H1 (cell line): ENCODE data around the gene RNASE2.
"Not testable (repeated sequence)": the region's sequence is repeated elsewhere in the genome, so short reads cannot be mapped to it uniquely, and the experiment has no call there.

ENCODE experiments used
- EZH2 ChIP-seq: fragments of 200-600 bp; sonication (generic); IDR thresholded peaks from 2 replicates; pipeline ENCODE4 v1.7.1; 2012; ENCODE audit warnings: low read depth, mild to moderate bottlenecking, moderate library complexity, low read length, inconsistent platforms; ENCODE audit not compliant: severe bottlenecking
- JUND ChIP-seq: IDR thresholded peaks from 2 replicates; pipeline ENCODE4 v1.6.1; 2011; ENCODE audit warnings: mild to moderate bottlenecking, improper control_type of control experiment, low read length
- POLR2A ChIP-seq, 2 experiments: IDR thresholded peaks; 1 replicate in 1 of 2; 2 replicates in 1 of 2; pipeline ENCODE4 v1.6.1; 2011; ENCODE audit warnings: low read depth in 2 of 2, low read length in 2 of 2, mild to moderate bottlenecking in 2 of 2; ENCODE audit errors: control extremely low read depth in 1 of 2
- POU5F1 ChIP-seq: IDR thresholded peaks from 2 replicates; pipeline ENCODE4 v1.6.1; 2011; ENCODE audit warnings: low read depth, mild to moderate bottlenecking, low read length, moderate library complexity
- RAD21 ChIP-seq, 2 experiments: IDR thresholded peaks in 1 of 2; conservative IDR thresholded peaks in 1 of 2; 2 replicates each; pipeline ENCODE4 v1.6.1; 2011; ENCODE audit warnings: low read depth in 2 of 2, low read length in 2 of 2, improper control_type of control experiment in 1 of 2, inconsistent platforms in 1 of 2, mild to moderate bottlenecking in 1 of 2, moderate library complexity in 1 of 2
- TF ChIP-seq, protein P1 (sequence below), 3 experiments: IDR thresholded peaks; 1 replicate in 2 of 3; 2 replicates in 1 of 3; pipeline versions ENCODE4 v1.5.1 to v1.6.1; 2011; ENCODE audit warnings: low read length in 3 of 3, mild to moderate bottlenecking in 3 of 3, inconsistent platforms in 2 of 3, low read depth in 1 of 3, moderate library complexity in 1 of 3; ENCODE audit not compliant: insufficient read depth in 1 of 3; ENCODE audit errors: control extremely low read depth in 1 of 3

GRCh38 chr14:20954736-20955537 lies at the start of gene RNASE2:
- not testable (repeated sequence) for TF ChIP-seq EZH2; POLR2A (IDR thresholded peaks at IDR 0.05; ENCODE audit: control extremely low read depth in 1 of 2, low read depth in 2 of 2, low read length in 2 of 2); RAD21 (IDR thresholded peaks at IDR 0.05 in 1 of 2, conservative IDR thresholded peaks at IDR 0.05 in 1 of 2; ENCODE audit: low read depth in 2 of 2, low read length in 2 of 2); POU5F1; JUND
- TF ChIP-seq, protein P1, sequence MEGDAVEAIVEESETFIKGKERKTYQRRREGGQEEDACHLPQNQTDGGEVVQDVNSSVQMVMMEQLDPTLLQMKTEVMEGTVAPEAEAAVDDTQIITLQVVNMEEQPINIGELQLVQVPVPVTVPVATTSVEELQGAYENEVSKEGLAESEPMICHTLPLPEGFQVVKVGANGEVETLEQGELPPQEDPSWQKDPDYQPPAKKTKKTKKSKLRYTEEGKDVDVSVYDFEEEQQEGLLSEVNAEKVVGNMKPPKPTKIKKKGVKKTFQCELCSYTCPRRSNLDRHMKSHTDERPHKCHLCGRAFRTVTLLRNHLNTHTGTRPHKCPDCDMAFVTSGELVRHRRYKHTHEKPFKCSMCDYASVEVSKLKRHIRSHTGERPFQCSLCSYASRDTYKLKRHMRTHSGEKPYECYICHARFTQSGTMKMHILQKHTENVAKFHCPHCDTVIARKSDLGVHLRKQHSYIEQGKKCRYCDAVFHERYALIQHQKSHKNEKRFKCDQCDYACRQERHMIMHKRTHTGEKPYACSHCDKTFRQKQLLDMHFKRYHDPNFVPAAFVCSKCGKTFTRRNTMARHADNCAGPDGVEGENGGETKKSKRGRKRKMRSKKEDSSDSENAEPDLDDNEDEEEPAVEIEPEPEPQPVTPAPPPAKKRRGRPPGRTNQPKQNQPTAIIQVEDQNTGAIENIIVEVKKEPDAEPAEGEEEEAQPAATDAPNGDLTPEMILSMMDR (IDR thresholded peaks at IDR 0.05; ENCODE audit: control extremely low read depth in 1 of 3, insufficient read depth in 1 of 3, low read depth in 1 of 3, low read length in 3 of 3) = not testable (repeated sequence)
